GM23338 (cell line): ENCODE measurements around the gene ATAD5. TPM values are rescaled to one million over a fixed set of nuclear protein-coding genes. Genes with fewer than 3 reads are reported as not detected.

Source experiments
- CREB1 ChIP-seq: fragments of 250-450 bp; sonication (Bioruptor Pico); IDR thresholded peaks from 2 replicates; pipeline ENCODE4 v1.5.0; 2020; ENCODE audit warnings: low read depth, mild to moderate bottlenecking, moderate library complexity
- CTCF ChIP-seq, 2 experiments: fragments of 200-600 bp in 1 of 2; sonication (generic) in 1 of 2; conservative IDR thresholded peaks; 2 replicates each; pipeline versions ENCODE4 v1.5.1 to v1.6.1; 2016 to 2017; ENCODE audit warnings: antibody characterized with exemption in 2 of 2, low read depth in 2 of 2, mild to moderate bottlenecking in 2 of 2, moderate library complexity in 1 of 2
- EZH2 ChIP-seq: fragments of 200-600 bp; sonication (generic); IDR thresholded peaks from one replicate; pipeline ENCODE4 v1.8.0; 2017; ENCODE audit warnings: antibody characterized with exemption, mild to moderate bottlenecking, low read depth; ENCODE audit not compliant: unreplicated experiment
- EZH2phosphoT487 ChIP-seq: fragments of 200-600 bp; sonication (generic); IDR thresholded peaks from one replicate; pipeline ENCODE4 v1.8.1; 2018; ENCODE audit warnings: antibody characterized with exemption; ENCODE audit not compliant: unreplicated experiment
- JUNB ChIP-seq: IDR thresholded peaks from one replicate; pipeline ENCODE4 v1.6.1; 2016; ENCODE audit warnings: antibody characterized with exemption; ENCODE audit not compliant: unreplicated experiment
- POLR2AphosphoS5 ChIP-seq: IDR thresholded peaks from 2 replicates; pipeline ENCODE4 v1.6.1; 2016; ENCODE audit warnings: antibody characterized with exemption, low read depth
- REST ChIP-seq: IDR thresholded peaks from one replicate; pipeline ENCODE4 v1.6.1; 2018; ENCODE audit warnings: antibody characterized with exemption; ENCODE audit not compliant: unreplicated experiment
- ZNF331 ChIP-seq: fragments of 250-450 bp; sonication (Bioruptor Pico); IDR thresholded peaks from 2 replicates; pipeline ENCODE4 v1.5.0; 2020; ENCODE audit warnings: low read depth, mild to moderate bottlenecking, moderate library complexity
- ZNF462 ChIP-seq: fragments of 250-450 bp; sonication (Bioruptor Pico); IDR thresholded peaks from 2 replicates; pipeline ENCODE4 v1.5.0; 2020; ENCODE audit warnings: mild to moderate bottlenecking, moderate library complexity
- polyA plus RNA-seq: library from polyadenylated mRNA; unstranded; fragments of >200 nt; fragmentation: Nextera tagmentation; extraction: Ambion mirVana; gene quantifications from 2 replicates; pipeline ENCODE4 v1.2.1, GENCODE V29; 2016
- total RNA-seq: library from RNA; depleted of rRNA; stranded (reverse); fragments of >200 nt; shearing (Covaris generic); gene quantifications from 2 replicates; pipeline ENCODE4 v1.2.3, GENCODE V29; 2014

Gene ATAD5
- total and polyA plus RNA-seq, 2 experiments from 2014 or later = 24.2 to 30.9 TPM

GRCh38 chr17:30819971-30820705 lies 11.6 kb upstream of the ATAD5 start (continued):
- TF ChIP-seq ZNF462 (no peak), CREB1 (CRISPR knock-in tag) (no peak), EZH2phosphoT487 (no peak), REST (no peak), EZH2 (no peak), ZNF331 (CRISPR knock-in tag) (no peak), JUNB (no peak), POLR2AphosphoS5 (no peak), CTCF (conservative IDR thresholded peaks at IDR 0.05; ENCODE audit: low read depth in 2 of 2) (no peak)
